HL-60 (cell line): Measurements from ENCODE around the gene KRTAP1-1.

Source experiments
- SPI1 ChIP-seq: IDR thresholded peaks from 2 replicates; pipeline ENCODE4 v1.6.1; 2012; ENCODE audit warnings: low read depth, mild to moderate bottlenecking, borderline replicate concordance
- TF ChIP-seq, protein P1 (sequence below): IDR thresholded peaks from one replicate; pipeline ENCODE4 v1.5.1; 2011; ENCODE audit warnings: low read length, control low read depth, inconsistent platforms; ENCODE audit not compliant: insufficient read depth

DNA sequence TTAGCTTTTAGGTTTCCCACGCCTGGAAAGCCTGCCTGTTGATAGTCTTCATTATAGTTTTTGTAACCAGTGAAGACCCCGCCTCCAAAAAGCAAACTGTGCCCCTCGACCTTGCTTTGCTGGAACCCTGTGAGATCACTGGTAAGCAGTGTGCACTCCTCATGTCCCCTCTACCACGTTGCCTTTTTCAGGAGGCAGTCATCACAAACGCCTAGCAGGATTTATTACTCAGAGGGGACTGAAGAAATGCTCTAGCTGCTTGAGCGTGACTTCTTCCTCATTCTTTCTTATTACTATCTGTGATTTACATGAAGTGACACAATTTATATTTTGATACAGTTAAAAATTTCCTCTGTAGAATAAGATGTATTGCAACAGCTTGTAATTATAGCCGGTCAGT is 25.8 kb downstream of the KRTAP1-1 start:
- TF ChIP-seq, protein P1, sequence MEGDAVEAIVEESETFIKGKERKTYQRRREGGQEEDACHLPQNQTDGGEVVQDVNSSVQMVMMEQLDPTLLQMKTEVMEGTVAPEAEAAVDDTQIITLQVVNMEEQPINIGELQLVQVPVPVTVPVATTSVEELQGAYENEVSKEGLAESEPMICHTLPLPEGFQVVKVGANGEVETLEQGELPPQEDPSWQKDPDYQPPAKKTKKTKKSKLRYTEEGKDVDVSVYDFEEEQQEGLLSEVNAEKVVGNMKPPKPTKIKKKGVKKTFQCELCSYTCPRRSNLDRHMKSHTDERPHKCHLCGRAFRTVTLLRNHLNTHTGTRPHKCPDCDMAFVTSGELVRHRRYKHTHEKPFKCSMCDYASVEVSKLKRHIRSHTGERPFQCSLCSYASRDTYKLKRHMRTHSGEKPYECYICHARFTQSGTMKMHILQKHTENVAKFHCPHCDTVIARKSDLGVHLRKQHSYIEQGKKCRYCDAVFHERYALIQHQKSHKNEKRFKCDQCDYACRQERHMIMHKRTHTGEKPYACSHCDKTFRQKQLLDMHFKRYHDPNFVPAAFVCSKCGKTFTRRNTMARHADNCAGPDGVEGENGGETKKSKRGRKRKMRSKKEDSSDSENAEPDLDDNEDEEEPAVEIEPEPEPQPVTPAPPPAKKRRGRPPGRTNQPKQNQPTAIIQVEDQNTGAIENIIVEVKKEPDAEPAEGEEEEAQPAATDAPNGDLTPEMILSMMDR, result no peak
- no peak for TF ChIP-seq SPI1
